ENCODE results near the gene ACKR2. TPM values are rescaled to one million over a fixed set of nuclear protein-coding genes. Genes with fewer than 3 reads are reported as not detected.

The ACKR2 gene, protein sequence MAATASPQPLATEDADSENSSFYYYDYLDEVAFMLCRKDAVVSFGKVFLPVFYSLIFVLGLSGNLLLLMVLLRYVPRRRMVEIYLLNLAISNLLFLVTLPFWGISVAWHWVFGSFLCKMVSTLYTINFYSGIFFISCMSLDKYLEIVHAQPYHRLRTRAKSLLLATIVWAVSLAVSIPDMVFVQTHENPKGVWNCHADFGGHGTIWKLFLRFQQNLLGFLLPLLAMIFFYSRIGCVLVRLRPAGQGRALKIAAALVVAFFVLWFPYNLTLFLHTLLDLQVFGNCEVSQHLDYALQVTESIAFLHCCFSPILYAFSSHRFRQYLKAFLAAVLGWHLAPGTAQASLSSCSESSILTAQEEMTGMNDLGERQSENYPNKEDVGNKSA
- 0.13 TPM in 1 of 2 replicates, not detected in the other for total RNA-seq (2021)
- long read RNA-seq: 0 reads

GRCh38 chr3:42809202-42809601, at the start of gene ACKR2:
ACKR2 (plus strand) TSS chr3:42809445; CDS start chr3:42864503, 55,058 bp downstream.
- no peak within 1 kb of the TSS for H2BK15ac ChIP-seq (ENCODE audit: low read depth, low read length)
- no peak within 1 kb of the TSS for H3K27ac ChIP-seq (ENCODE audit: insufficient read length, low read depth, low read length)
- H2BK12ac ChIP-seq (ENCODE audit: insufficient read length, low read depth, low read length): no peak within 1 kb of the TSS
- Mint-ChIP-seq H3K9me3 (no peaks in the 10 kb centered on the region), H3K4me3 (no peak within 1 kb of the TSS), H3K27me3 (ENCODE audit: low read depth) (peaks cover 22% of the 10 kb centered on the region), H3K4me1 (peaks cover 33 to 34% of the 10 kb centered on the region in 2 experiments), H3K27ac (no peak within 1 kb of the TSS), H3K36me3 (ENCODE audit: insufficient read depth in 1 of 3, low read depth in 3 of 3) (no peaks in the 10 kb centered on the region)
- no peak within 1 kb of the TSS for H4K91ac ChIP-seq (ENCODE audit: insufficient read length, low read depth, low read length)
- no peak within 1 kb of the TSS for H2BK5ac ChIP-seq (ENCODE audit: insufficient read length, low read length)
- H2AK5ac ChIP-seq (ENCODE audit: insufficient read length, low read length): no peak within 1 kb of the TSS
- H3K79me1 ChIP-seq (ENCODE audit: insufficient read depth, low read depth, low read length, poor library complexity, severe bottlenecking): no peaks in the 10 kb centered on the region
- no CpG with 5 or more reads among the region's 5 CpGs for WGBS (ENCODE audit: extremely low coverage, insufficient read length, low lambda C conversion rate)
- no peak within 1 kb of the TSS for H3K56ac ChIP-seq (ENCODE audit: insufficient read length, low read depth, low read length)
- no peak for TF ChIP-seq CTCF (conservative IDR thresholded peaks at IDR 0.05)
- H4K5ac ChIP-seq (ENCODE audit: insufficient read length, low read depth, low read length): no peak within 1 kb of the TSS
- H3K4me1 ChIP-seq (ENCODE audit: insufficient read depth, low read length): no peaks in the 10 kb centered on the region; the same call in 1 of the 2 replicates
- peaks cover 3% of the 10 kb centered on the region for H3K23me2 ChIP-seq (ENCODE audit: insufficient read length, low read depth, low read length, poor library complexity, severe bottlenecking)
- peaks cover 4% of the 10 kb centered on the region; the same call in 1 of the 2 replicates for H3K27me3 ChIP-seq (ENCODE audit: insufficient read depth, low read length)
- H4K8ac ChIP-seq (replicated peaks; ENCODE audit: insufficient read length, low read depth, low read length): no peak within 1 kb of the TSS
- H3K79me2 ChIP-seq (ENCODE audit: insufficient read depth, low read length): no peaks in the 10 kb centered on the region
- H3K9ac ChIP-seq (ENCODE audit: extremely low read depth, insufficient read length, low read length): no peak within 1 kb of the TSS
- H3K18ac ChIP-seq (ENCODE audit: insufficient read length, low read depth, low read length): no peak within 1 kb of the TSS
- H4K20me1 ChIP-seq (ENCODE audit: control insufficient read depth, insufficient read depth, insufficient read length): no peaks in the 10 kb centered on the region
- no peak within 1 kb of the TSS for H2AFZ ChIP-seq (ENCODE audit: low read length)
- H3T11ph ChIP-seq (ENCODE audit: low read length): no peak within 1 kb of the TSS
- no peak within 1 kb of the TSS for H2BK20ac ChIP-seq (ENCODE audit: low read depth, low read length, poor library complexity, severe bottlenecking)
- no peak within 1 kb of the TSS for H2BK120ac ChIP-seq (ENCODE audit: low read depth, low read length, poor library complexity, severe bottlenecking)
- no peak within 1 kb of the TSS for H3K23ac ChIP-seq (ENCODE audit: insufficient read length, low read depth, low read length)
- DNase-seq: no peak
- no peak within 1 kb of the TSS for H3K14ac ChIP-seq (ENCODE audit: insufficient read depth, low read length)
- no peak within 1 kb of the TSS for H3K4me2 ChIP-seq (ENCODE audit: insufficient read depth, insufficient read length, low read length)
- no peaks in the 10 kb centered on the region for H3K9me3 ChIP-seq (ENCODE audit: control insufficient read depth, low read depth, low read length)
- H3K4ac ChIP-seq (ENCODE audit: low read depth, low read length): no peak within 1 kb of the TSS
